DOHH2 (cell line): ENCODE data around the gene LAT.
A peak's percentile ranks its signal among the peaks of the same experiment; 100 is the strongest.

Experiments used
- H3F3A ChIP-seq: fragments of 200-600 bp; sonication (generic), shearing (Covaris generic); 2 replicates; pipeline ENCODE4 v1.6.0; 2016; ENCODE audit warnings: antibody characterized with exemption, mild to moderate bottlenecking; ENCODE audit not compliant: control insufficient read depth, insufficient read depth
- H3K27ac ChIP-seq: fragments of 200-600 bp; sonication (generic); 2 replicates; pipeline ENCODE4 v1.5.1; 2014; ENCODE audit warnings: low read depth, mild to moderate bottlenecking, low read length, moderate library complexity
- H3K27me3 ChIP-seq: fragments of 200-600 bp; sonication (generic); 2 replicates; pipeline ENCODE4 v1.6.1; 2014; ENCODE audit warnings: mild to moderate bottlenecking, low read length, mixed read lengths; ENCODE audit not compliant: control insufficient read depth
- H3K36me3 ChIP-seq: fragments of 200-600 bp; sonication (generic); 2 replicates; pipeline ENCODE4 v1.6.1; 2014; ENCODE audit warnings: mild to moderate bottlenecking, low read length, moderate library complexity, mixed read lengths; ENCODE audit not compliant: control insufficient read depth
- H3K4me1 ChIP-seq: fragments of 200-600 bp; sonication (generic); 2 replicates; pipeline ENCODE4 v1.6.1; 2014; ENCODE audit warnings: mild to moderate bottlenecking, low read length, mixed read lengths; ENCODE audit not compliant: control insufficient read depth
- H3K4me2 ChIP-seq: fragments of 200-600 bp; sonication (generic); 2 replicates; pipeline ENCODE4 v1.6.0; 2014; ENCODE audit warnings: mild to moderate bottlenecking, low read length, moderate library complexity
- H3K4me3 ChIP-seq: fragments of 200-600 bp; sonication (generic); 2 replicates; pipeline ENCODE4 v1.5.1; 2014; ENCODE audit warnings: mild to moderate bottlenecking, low read length, mixed read lengths
- H3K79me2 ChIP-seq: fragments of 200-600 bp; sonication (generic); 2 replicates; pipeline ENCODE4 v1.6.1; 2014; ENCODE audit warnings: mild to moderate bottlenecking, low read length, mixed read lengths; ENCODE audit not compliant: control insufficient read depth
- H3K9me2 ChIP-seq: fragments of 200-600 bp; sonication (generic); replicated peaks from 2 replicates; pipeline ENCODE4 v1.6.1; 2014; ENCODE audit warnings: mild to moderate bottlenecking, low read length, mixed read lengths; ENCODE audit not compliant: control insufficient read depth
- H3K9me3 ChIP-seq: fragments of 200-600 bp; sonication (generic); 2 replicates; pipeline ENCODE4 v1.6.1; 2014; ENCODE audit warnings: antibody characterized with exemption, low read length, mixed read lengths; ENCODE audit not compliant: control insufficient read depth, insufficient read depth
- H4K20me1 ChIP-seq: fragments of 200-600 bp; sonication (generic); 2 replicates; pipeline ENCODE4 v1.6.0; 2014; ENCODE audit warnings: low read depth, mild to moderate bottlenecking, antibody characterized with exemption, low read length, moderate library complexity; ENCODE audit not compliant: control insufficient read depth, insufficient read depth
- CTCF ChIP-seq: fragments of 200-600 bp; sonication (generic); IDR thresholded peaks from one replicate; pipeline ENCODE4 v1.5.1; 2014; ENCODE audit warnings: antibody characterized with exemption, mild to moderate bottlenecking, low read depth, low read length; ENCODE audit not compliant: poor library complexity, severe bottlenecking
- EZH2phosphoT487 ChIP-seq: fragments of 200-600 bp; sonication (generic); IDR thresholded peaks from 2 replicates; pipeline ENCODE4 v1.6.1; 2017; ENCODE audit warnings: borderline replicate concordance, mild to moderate bottlenecking, antibody characterized with exemption, low read length, moderate library complexity, mixed read lengths

The LAT gene

GRCh38 chr16:28943281-28943680 lies 41.6 kb upstream of the LAT start:
- no peak overlapping the region for H3K27ac ChIP-seq
- no peak overlapping the region for H3K4me3 ChIP-seq
- peaks cover 15% of the 10 kb centered on the region for H3K36me3 ChIP-seq
- TF ChIP-seq CTCF (no peak), EZH2phosphoT487 (no peak)
- peaks cover 14% of the 10 kb centered on the region for H3F3A ChIP-seq
- H4K20me1 ChIP-seq, result no peaks in the 10 kb centered on the region
- no peaks in the 10 kb centered on the region for H3K79me2 ChIP-seq
- no peaks in the 10 kb centered on the region for H3K27me3 ChIP-seq
- no peaks in the 10 kb centered on the region for H3K9me2 ChIP-seq
- H3K4me1 ChIP-seq, result peaks cover 21% of the 10 kb centered on the region
- no peak overlapping the region for H3K4me2 ChIP-seq
- no peaks in the 10 kb centered on the region for H3K9me3 ChIP-seq

DNA sequence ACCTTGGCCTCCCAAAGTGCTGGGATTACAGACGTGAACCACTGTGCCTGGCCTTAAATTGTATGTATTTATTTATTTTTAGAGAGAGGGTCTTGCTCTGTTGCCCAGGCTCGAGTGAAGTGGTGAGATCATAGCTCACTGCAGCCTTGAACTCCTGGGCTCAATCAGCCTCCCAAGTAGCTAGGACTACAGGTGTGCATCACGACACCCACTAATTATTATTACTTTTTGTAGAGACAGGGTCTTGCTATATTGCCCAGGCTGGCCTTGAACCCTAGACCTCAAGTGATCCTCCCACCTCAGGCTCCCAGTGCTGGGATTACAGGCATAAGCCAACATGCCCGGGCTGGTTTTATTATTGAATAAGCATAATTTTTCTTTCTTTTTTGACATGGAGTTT lies 38.2 kb upstream of the LAT start:
- Histone ChIP-seq H3K4me2 (no peak overlapping the region), H3K4me1 (peaks cover 26% of the 10 kb centered on the region), H3K9me2 (no peaks in the 10 kb centered on the region), H3K27ac (no peak overlapping the region), H3K9me3 (no peaks in the 10 kb centered on the region), H4K20me1 (no peaks in the 10 kb centered on the region), H3K79me2 (peaks cover 9% of the 10 kb centered on the region), H3F3A (peaks cover 2% of the 10 kb centered on the region), H3K36me3 (peaks cover 8% of the 10 kb centered on the region), H3K27me3 (no peaks in the 10 kb centered on the region), H3K4me3 (no peak overlapping the region)
- TF ChIP-seq EZH2phosphoT487 (no peak), CTCF (no peak)

GRCh38 chr16:28950648-28951409 lies 34.0 kb upstream of the LAT start, which contains the start of gene NFATC2IP:
Gene NFATC2IP, plus strand, starts transcription at chr16:28950937. Its CDS starts 75 bp downstream, at chr16:28951012.
- Histone ChIP-seq H3K36me3 (peaks cover 50% of the 10 kb centered on the region), H3K4me1 (peaks cover 15% of the 10 kb centered on the region), H3K9me2 (no peaks in the 10 kb centered on the region), H3K4me2 (peak within 1 kb of the TSS; percentile 97), H3K79me2 (peaks cover 41% of the 10 kb centered on the region), H4K20me1 (no peaks in the 10 kb centered on the region), H3F3A (no peaks in the 10 kb centered on the region; the same call in 1 of the 2 replicates), H3K9me3 (no peaks in the 10 kb centered on the region), H3K4me3 (peak within 1 kb of the TSS; percentile 80), H3K27ac (peak within 1 kb of the TSS; percentile 61), H3K27me3 (no peaks in the 10 kb centered on the region)
- no peak for TF ChIP-seq CTCF
- no peak for TF ChIP-seq EZH2phosphoT487
